Epithelial cell of proximal tubule (primary cell): ENCODE measurements around the gene NPS. TPM values are rescaled to one million over a fixed set of nuclear protein-coding genes. Genes with fewer than 3 reads are reported as not detected.

ENCODE experiments used
- DNase-seq: peaks from one replicate; pipeline ENCODE4 v3.0.0-alpha.2; 2011; ENCODE audit warnings: low read depth
- H3K4me3 ChIP-seq: 2 replicates; pipeline ENCODE4 v1.5.1; 2011; ENCODE audit warnings: low read depth, mild to moderate bottlenecking, low read length
- CTCF ChIP-seq: conservative IDR thresholded peaks from 2 replicates; pipeline ENCODE4 v1.5.1; 2012; ENCODE audit warnings: low read depth, mild to moderate bottlenecking, low read length
- total RNA-seq: library from RNA; depleted of rRNA; stranded (reverse); fragments of >200 nt; gene quantifications from 2 replicates; pipeline ENCODE4 v1.2.3, GENCODE V29; 2015

NPS gene, protein sequence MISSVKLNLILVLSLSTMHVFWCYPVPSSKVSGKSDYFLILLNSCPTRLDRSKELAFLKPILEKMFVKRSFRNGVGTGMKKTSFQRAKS
- not detected in 2 replicates for total RNA-seq

DNA sequence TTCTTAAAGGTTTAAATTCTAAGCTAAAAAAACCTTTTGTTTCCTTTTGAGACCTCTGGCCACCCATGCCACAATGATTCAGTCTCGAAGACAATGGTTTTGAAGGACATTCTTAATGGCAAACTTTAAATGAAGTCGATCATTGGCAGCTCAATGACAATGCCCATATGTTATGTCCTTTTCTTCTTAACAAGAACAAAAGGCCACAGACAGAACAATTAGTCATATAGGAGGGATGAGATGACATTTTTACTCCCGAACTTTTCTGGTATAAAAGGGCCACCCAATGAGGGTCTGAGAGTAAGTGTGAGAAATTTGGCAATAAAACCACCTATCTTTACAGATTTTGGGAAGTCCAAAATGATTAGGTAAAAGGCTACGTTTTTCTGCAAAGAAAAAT lies at the start of gene NPS:
Gene NPS (plus strand): TSS at position 301 of the 400 bp plus-strand sequence. CDS start 60 bp downstream, at position 361.
- H3K4me3 ChIP-seq: no peak within 1 kb of the TSS
- no peak for TF ChIP-seq CTCF
- DNase-seq: no peak

DNA sequence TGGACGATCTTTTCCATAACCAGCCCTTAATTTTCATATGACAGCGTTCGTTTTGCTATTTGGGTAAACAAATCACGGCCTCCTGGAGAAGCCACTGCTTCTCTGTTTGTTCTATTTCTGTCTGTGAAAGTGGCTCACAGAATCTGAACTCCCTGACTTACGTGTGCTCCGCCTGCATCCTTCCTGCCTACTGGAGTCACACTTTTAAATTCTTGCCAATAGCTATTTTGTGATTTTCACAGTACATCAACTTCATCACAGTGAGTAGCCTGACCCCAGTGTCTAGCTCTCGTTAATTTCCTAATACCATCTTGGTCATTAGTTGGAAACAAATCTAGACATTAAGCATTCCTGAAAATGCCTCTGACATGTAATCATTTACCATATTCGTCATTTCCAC lies 49.0 kb upstream of the NPS start:
- no peak for DNase-seq
- H3K4me3 ChIP-seq: no peak overlapping the region
- TF ChIP-seq CTCF: no peak

- H3K4me3 ChIP-seq: no peak overlapping the region
- no peak for TF ChIP-seq CTCF
- no peak for DNase-seq
Observed at GRCh38 chr10:127506094-127506493, 43.0 kb upstream of the NPS start.

- no peak overlapping the region for H3K4me3 ChIP-seq
- no peak for TF ChIP-seq CTCF
- no peak for DNase-seq
Observed at GRCh38 chr10:127522298-127522697, 26.8 kb upstream of the NPS start.

- H3K4me3 ChIP-seq: no peak overlapping the region
- DNase-seq: no peak
- TF ChIP-seq CTCF: no peak
Observed at GRCh38 chr10:127523476-127523875, 25.6 kb upstream of the NPS start.

DNA sequence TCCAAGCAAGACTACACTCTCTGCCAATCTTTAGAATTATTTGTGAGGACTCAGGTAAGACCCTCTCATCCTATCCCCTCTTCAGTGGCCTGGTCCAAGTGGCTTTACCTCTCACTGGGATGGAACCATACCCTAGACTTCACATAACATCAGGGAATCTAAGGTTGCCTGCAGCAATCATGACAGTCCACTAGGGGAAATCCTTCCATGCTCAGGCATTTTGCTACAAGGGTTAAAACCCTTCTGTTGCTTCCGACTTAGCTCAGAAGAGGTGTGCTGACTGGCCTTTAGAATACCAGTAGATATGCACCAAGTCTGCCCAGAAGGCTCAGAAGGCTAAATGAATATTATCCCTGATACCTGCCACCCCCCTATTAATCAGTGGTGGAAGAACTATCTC lies 24.9 kb upstream of the NPS start:
- no peak overlapping the region for H3K4me3 ChIP-seq
- TF ChIP-seq CTCF: peak; percentile 29
- no peak for DNase-seq

DNA sequence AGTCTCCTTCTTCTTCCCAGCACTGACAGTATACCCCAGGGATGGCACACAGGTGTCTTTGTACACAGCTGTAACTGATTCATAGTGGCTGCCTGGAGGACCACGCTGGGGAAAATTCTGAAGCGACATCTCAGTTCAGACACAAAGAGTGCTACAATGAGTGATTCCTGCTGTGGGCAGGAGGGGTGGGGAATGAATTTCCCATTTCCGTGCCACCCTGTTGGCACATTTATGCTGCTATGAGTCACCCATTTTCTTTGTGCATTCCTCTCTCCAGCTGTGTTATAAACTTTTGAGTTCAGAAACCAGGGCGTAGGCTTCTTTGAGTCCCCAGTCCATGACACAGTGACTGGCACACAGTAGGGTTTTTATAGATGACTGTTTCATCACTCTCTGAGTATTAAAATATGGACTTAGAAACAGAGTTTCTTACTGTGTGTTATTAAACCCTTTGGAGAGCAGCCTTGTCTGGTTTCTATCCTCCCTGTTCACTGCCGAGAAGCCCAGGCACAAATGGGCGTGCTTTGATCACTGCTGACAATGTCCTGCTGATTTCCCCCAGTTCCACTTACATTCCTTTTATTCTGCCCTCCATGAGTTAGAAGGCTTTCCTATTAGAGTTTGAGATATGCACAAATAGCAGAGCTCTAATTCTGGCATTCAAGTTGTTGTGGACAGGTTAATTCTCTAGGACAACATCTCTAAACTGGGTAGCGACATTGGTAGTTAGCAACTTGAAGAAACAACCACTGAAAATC lies 24.0 kb upstream of the NPS start:
- H3K4me3 ChIP-seq: no peak overlapping the region
- DNase-seq: no peak
- TF ChIP-seq CTCF: no peak
